DOHH2 (cell line): ENCODE results near the gene IZUMO4.

ENCODE experiments used
- CTCF ChIP-seq: fragments of 200-600 bp; sonication (generic); IDR thresholded peaks from one replicate; pipeline ENCODE4 v1.5.1; 2014; ENCODE audit warnings: antibody characterized with exemption, mild to moderate bottlenecking, low read depth, low read length; ENCODE audit not compliant: poor library complexity, severe bottlenecking
- EZH2phosphoT487 ChIP-seq: fragments of 200-600 bp; sonication (generic); IDR thresholded peaks from 2 replicates; pipeline ENCODE4 v1.6.1; 2017; ENCODE audit warnings: borderline replicate concordance, mild to moderate bottlenecking, antibody characterized with exemption, low read length, moderate library complexity, mixed read lengths

GRCh38 chr19:2132191-2132590, 35.5 kb downstream of the IZUMO4 start:
- TF ChIP-seq CTCF (no peak), EZH2phosphoT487 (no peak)
